Fibroblast of pulmonary artery (primary cell): ENCODE measurements around the gene SLC5A1.
"Not testable (repeated sequence)": the region's sequence is repeated elsewhere in the genome, so short reads cannot be mapped to it uniquely, and the experiment has no call there.

Experiments
- DNase-seq: peaks from one replicate; pipeline ENCODE4 v3.0.0-alpha.2; 2010; ENCODE audit warnings: low read depth
- H3K4me3 ChIP-seq: replicated peaks from 2 replicates; pipeline ENCODE4 v1.5.1; 2011; ENCODE audit warnings: low read depth, mild to moderate bottlenecking, control low read depth, low read length, moderate library complexity
- TF ChIP-seq, protein P1 (sequence below): IDR thresholded peaks from 2 replicates; pipeline ENCODE4 v1.5.1; 2011; ENCODE audit warnings: mild to moderate bottlenecking, control low read depth, low read length, inconsistent platforms; ENCODE audit errors: missing control alignments

Gene SLC5A1

DNA sequence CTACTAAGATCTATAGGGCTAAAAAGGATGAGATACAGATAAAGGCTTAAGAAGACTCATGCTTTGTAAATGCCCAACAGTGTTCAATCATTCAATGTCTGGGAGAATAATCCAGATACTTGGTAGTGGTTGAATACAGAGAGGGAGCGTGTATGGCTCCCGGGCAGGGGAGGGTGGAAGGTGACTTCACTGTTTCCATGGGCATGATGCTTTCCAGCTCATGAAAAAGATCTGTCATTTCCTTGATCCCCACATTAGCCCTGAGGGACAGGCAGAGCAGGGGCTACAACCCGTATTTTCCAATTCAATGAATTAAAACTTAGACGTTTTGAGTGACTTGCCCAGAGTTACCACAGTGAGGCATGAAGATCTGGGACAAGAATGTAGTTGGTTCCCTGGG, 111.7 kb downstream of the SLC5A1 start:
- H3K4me3 ChIP-seq, DNase-seq: not testable (repeated sequence)

DNA sequence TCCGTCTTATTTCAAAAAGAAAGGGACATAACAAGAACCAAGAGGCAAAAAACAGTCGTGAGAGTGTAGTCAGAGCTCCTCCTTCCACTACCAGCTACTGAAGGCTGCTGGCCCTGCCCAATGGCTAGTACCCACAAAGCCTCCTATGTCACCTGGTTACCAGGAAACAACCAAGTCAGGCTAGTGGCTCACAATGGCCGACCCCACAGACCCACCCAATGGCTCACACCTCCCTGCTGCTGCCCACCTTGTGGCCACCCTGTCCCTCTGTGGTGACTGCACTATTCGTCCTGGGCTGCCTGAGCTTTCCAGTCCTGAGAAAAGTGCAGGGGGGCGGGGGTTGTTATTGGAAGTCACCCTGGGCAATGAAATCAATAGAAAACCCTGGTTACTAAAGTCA, 114.6 kb downstream of the SLC5A1 start:
- not testable (repeated sequence) for DNase-seq, H3K4me3 ChIP-seq

DNA sequence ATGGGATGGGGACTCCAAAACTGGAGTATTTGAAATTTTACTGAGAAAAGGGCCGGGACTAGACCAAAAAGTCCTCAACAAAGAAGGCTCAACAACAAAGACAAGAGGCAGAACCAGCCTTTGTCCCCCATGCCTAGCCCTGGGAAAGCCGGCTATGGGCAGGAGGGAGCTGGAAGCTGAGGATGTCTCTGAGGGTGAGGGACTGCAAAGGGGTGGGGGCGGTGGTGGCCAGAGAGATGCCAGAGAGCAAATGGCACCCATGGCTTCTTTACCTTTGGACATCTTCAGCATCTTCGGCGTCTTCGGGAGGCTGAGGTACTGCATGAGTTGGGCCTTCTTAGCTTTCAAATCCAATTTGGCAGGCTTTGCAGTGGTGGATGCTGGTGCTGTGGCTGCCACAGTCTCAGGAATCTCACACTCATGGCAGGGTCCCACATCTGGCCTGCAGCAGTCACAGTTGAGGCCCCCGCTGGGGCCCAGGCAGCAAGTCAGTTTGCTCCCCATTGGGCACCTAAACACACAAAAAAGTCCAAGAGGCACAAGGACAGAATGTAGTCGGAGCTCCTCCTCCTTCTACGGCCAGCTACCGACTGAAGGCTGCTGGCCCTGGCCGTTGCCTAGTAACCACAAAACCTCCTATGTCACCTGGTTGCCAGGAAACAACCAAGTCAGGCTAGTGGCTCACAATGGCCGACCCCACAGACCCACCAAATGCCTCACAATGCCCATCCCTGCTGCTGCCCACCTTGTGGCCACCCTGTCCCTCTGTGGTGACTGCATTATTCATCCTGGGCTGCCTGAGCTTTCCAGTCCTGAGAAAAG, 115.9 kb downstream of the SLC5A1 start, which contains the start of gene C22orf42:
TSS of gene C22orf42 (minus strand) at position 592 of the 822 bp plus-strand sequence. CDS start at position 504, 88 bp downstream.
- no peak within 1 kb of the TSS for H3K4me3 ChIP-seq
- no peak for DNase-seq
- TF ChIP-seq, protein P1, sequence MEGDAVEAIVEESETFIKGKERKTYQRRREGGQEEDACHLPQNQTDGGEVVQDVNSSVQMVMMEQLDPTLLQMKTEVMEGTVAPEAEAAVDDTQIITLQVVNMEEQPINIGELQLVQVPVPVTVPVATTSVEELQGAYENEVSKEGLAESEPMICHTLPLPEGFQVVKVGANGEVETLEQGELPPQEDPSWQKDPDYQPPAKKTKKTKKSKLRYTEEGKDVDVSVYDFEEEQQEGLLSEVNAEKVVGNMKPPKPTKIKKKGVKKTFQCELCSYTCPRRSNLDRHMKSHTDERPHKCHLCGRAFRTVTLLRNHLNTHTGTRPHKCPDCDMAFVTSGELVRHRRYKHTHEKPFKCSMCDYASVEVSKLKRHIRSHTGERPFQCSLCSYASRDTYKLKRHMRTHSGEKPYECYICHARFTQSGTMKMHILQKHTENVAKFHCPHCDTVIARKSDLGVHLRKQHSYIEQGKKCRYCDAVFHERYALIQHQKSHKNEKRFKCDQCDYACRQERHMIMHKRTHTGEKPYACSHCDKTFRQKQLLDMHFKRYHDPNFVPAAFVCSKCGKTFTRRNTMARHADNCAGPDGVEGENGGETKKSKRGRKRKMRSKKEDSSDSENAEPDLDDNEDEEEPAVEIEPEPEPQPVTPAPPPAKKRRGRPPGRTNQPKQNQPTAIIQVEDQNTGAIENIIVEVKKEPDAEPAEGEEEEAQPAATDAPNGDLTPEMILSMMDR, result no peak

DNA sequence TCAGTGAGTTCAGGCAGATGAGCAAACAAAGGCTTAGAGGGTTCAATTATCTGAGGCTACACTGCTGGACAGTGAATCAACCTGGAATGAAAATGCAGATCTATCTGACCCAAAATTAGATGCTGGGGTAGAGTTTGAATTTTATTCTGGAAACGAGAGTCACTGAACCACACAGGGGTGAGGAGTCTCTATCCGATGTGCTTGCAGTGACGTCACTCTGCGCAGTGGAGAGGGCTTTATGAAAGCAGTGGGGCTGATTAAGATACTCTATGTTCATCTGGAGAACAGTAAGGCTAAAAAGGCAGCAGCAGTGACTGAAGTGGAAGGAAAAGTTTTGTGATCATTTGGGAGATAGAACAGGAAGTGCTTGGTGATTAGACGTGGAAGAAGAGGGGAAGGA, 117.3 kb downstream of the SLC5A1 start:
- DNase-seq, H3K4me3 ChIP-seq: not testable (repeated sequence)
